ENCODE results near the gene HYLS1. TPM values are rescaled to one million over a fixed set of nuclear protein-coding genes. Genes with fewer than 3 reads are reported as not detected.

Gene HYLS1
- polyA plus RNA-seq, 1 donor (not counting 4 experiments of a cell fraction or from before 2014, with no cell fraction given), result 7.2 TPM

- Histone ChIP-seq H3K27ac (ENCODE audit: control insufficient read depth, insufficient read depth, low read length) (no peak overlapping the region), H3K36me3 (ENCODE audit: control insufficient read depth in 2 of 2, extremely low read depth in 1 of 2, insufficient read depth in 2 of 2, low read length in 2 of 2) (peaks cover 2 to 21% of the 10 kb centered on the region in 2 experiments), H3K4me3 (ENCODE audit: control insufficient read depth in 2 of 3, extremely low read depth in 1 of 3, insufficient read depth in 2 of 3, low read depth in 1 of 3, low read length in 3 of 3) (no peak overlapping the region), H3K4me2 (ENCODE audit: control insufficient read depth, extremely low read depth, insufficient read depth, low read depth, low read length) (peak overlapping the region; percentile 7), H3K9me3 (ENCODE audit: control insufficient read depth, low read depth, low read length) (no peaks in the 10 kb centered on the region), H2AFZ (ENCODE audit: control insufficient read depth, low read length) (no peak overlapping the region), H3K79me2 (ENCODE audit: control insufficient read depth, insufficient read depth, low read length) (peaks cover 31% of the 10 kb centered on the region), H4K20me1 (ENCODE audit: control insufficient read depth, extremely low read depth, insufficient read depth, low read length) (no peaks in the 10 kb centered on the region), H3K9ac (ENCODE audit: control insufficient read depth, extremely low read depth, insufficient read depth, low read length) (no peak overlapping the region), H3K27me3 (ENCODE audit: control insufficient read depth, extremely low read depth, insufficient read depth, low read length) (no peaks in the 10 kb centered on the region), H3K4me1 (ENCODE audit: control insufficient read depth, extremely low read depth, insufficient read depth, low read length) (peaks cover 19% of the 10 kb centered on the region), H3K9me1 (ENCODE audit: control insufficient read depth, extremely low read depth, insufficient read depth, low read length) (peaks cover 3% of the 10 kb centered on the region)
- DNase-seq (ENCODE audit: low read depth, low spot score) (no peak), FAIRE-seq (no peak)
- TF ChIP-seq EZH2 (IDR thresholded peaks at IDR 0.05; ENCODE audit: low read length), result no peak
- no peak for TF ChIP-seq CTCF (optimal IDR thresholded peaks at IDR 0.05 in 1 of 3, IDR thresholded peaks at IDR 0.05 in 1 of 3, conservative IDR thresholded peaks at IDR 0.05 in 1 of 3; ENCODE audit: extremely low read depth in 1 of 3, insufficient read depth in 2 of 3, low read length in 3 of 3)
- dilution Hi-C loops (cut with MboI; ENCODE audit: extremely low pct_ligation_motif_present, low sequenced_read_pairs), result no loop called here
Measured at GRCh38 chr11:125890447-125891100, 3.1 kb downstream of the HYLS1 start.

GRCh38 chr11:125892071-125892470 is 4.6 kb downstream of the HYLS1 start:
- peaks cover 2 to 21% of the 10 kb centered on the region in 2 experiments for H3K36me3 ChIP-seq (ENCODE audit: control insufficient read depth in 2 of 2, extremely low read depth in 1 of 2, insufficient read depth in 2 of 2, low read length in 2 of 2)
- TF ChIP-seq CTCF (optimal IDR thresholded peaks at IDR 0.05 in 1 of 3, IDR thresholded peaks at IDR 0.05 in 1 of 3, conservative IDR thresholded peaks at IDR 0.05 in 1 of 3; ENCODE audit: extremely low read depth in 1 of 3, insufficient read depth in 2 of 3, low read length in 3 of 3), result no peak
- no peak for TF ChIP-seq EZH2 (IDR thresholded peaks at IDR 0.05; ENCODE audit: low read length)
- dilution Hi-C loops (cut with MboI; ENCODE audit: extremely low pct_ligation_motif_present, low sequenced_read_pairs), result no loop called here
- H3K9me1 ChIP-seq (ENCODE audit: control insufficient read depth, extremely low read depth, insufficient read depth, low read length), result peaks cover 3% of the 10 kb centered on the region
- no peaks in the 10 kb centered on the region for H4K20me1 ChIP-seq (ENCODE audit: control insufficient read depth, extremely low read depth, insufficient read depth, low read length)
- H3K4me2 ChIP-seq (ENCODE audit: control insufficient read depth, extremely low read depth, insufficient read depth, low read depth, low read length), result no peak overlapping the region
- no peaks in the 10 kb centered on the region for H3K27me3 ChIP-seq (ENCODE audit: control insufficient read depth, extremely low read depth, insufficient read depth, low read length)
- DNase-seq (ENCODE audit: low read depth, low spot score) (no peak), FAIRE-seq (no peak)
- no peak overlapping the region for H3K9ac ChIP-seq (ENCODE audit: control insufficient read depth, extremely low read depth, insufficient read depth, low read length)
- no peak overlapping the region for H3K27ac ChIP-seq (ENCODE audit: control insufficient read depth, insufficient read depth, low read length)
- H3K9me3 ChIP-seq (ENCODE audit: control insufficient read depth, low read depth, low read length), result no peaks in the 10 kb centered on the region
- peaks cover 37% of the 10 kb centered on the region for H3K79me2 ChIP-seq (ENCODE audit: control insufficient read depth, insufficient read depth, low read length)
- no peak overlapping the region for H3K4me3 ChIP-seq (ENCODE audit: control insufficient read depth in 2 of 3, extremely low read depth in 1 of 3, insufficient read depth in 2 of 3, low read depth in 1 of 3, low read length in 3 of 3)
- no peak overlapping the region for H2AFZ ChIP-seq (ENCODE audit: control insufficient read depth, low read length)
- H3K4me1 ChIP-seq (ENCODE audit: control insufficient read depth, extremely low read depth, insufficient read depth, low read length), result peaks cover 10% of the 10 kb centered on the region

Data from keratinocyte (primary cell).